Heart left ventricle (tissue), 16 donors: ENCODE measurements around the gene RNF208. TPM values are rescaled to one million over a fixed set of nuclear protein-coding genes. Genes with fewer than 3 reads are reported as not detected.

Source experiments
- ATAC-seq, 4 donors: fragments of 200-7000 bp; cut with Tn5 transposase; one replicate each; pipeline ENCODE4 v1.9.1; 2020 to 2022; ENCODE audit warnings: moderate library complexity in 4 of 4, mild to moderate bottlenecking in 3 of 4, moderate number of reproducible peaks in 1 of 4
- DNase-seq, 5 donors: peaks; one replicate each; pipeline ENCODE4 v3.0.0-alpha.2; 2020
- H3K27ac ChIP-seq, 12 donors: fragments of 200-600 bp; sonication (generic) in 4 of 12; one replicate each; pipeline versions ENCODE4 v1.5.0 to v1.8.0; 2016 to 2022; ENCODE audit warnings: mild to moderate bottlenecking in 2 of 12
- H3K27me3 ChIP-seq, 9 donors: fragments of 200-600 bp; sonication (generic) in 2 of 9; one replicate each; pipeline versions ENCODE4 v1.5.1 to v1.8.0; 2016 to 2022; ENCODE audit warnings: mild to moderate bottlenecking in 3 of 9
- H3K36me3 ChIP-seq, 9 donors: fragments of 200-600 bp; sonication (generic) in 2 of 9; one replicate each; pipeline versions ENCODE4 v1.5.0 to v1.8.0; 2018 to 2022; ENCODE audit warnings: mild to moderate bottlenecking in 2 of 9
- H3K4me1 ChIP-seq, 12 donors: fragments of 200-600 bp; sonication (generic) in 4 of 12; one replicate each; pipeline versions ENCODE4 v1.5.0 to v1.8.0; 2016 to 2022; ENCODE audit warnings: mild to moderate bottlenecking in 3 of 12
- H3K4me3 ChIP-seq, 12 donors: fragments of 200-600 bp; sonication (generic) in 4 of 12; one replicate each; pipeline versions ENCODE4 v1.5.0 to v1.8.0; 2017 to 2022; ENCODE audit warnings: mild to moderate bottlenecking in 9 of 12, moderate library complexity in 4 of 12
- H3K9me3 ChIP-seq, 12 donors: fragments of 200-600 bp; sonication (generic) in 4 of 12; one replicate each; pipeline versions ENCODE4 v1.5.0 to v1.8.0; 2016 to 2022; ENCODE audit warnings: mild to moderate bottlenecking in 1 of 12
- POLR2A ChIP-seq, 2 donors: fragments of 450-650 bp; IDR thresholded peaks; one replicate each; pipeline ENCODE4 v1.6.1; 2017; ENCODE audit warnings: antibody characterized with exemption in 2 of 2, mild to moderate bottlenecking in 2 of 2, moderate library complexity in 2 of 2
- WGBS, 4 donors: extraction: QIAGEN DNeasy Blood & Tissue Kit in 2 of 4; methylation state at CpG; one replicate each; pipeline versions ENCODE4 v1.1.5 to v1.1.7; 2013 to 2018; 5-methylcytosine and 5-hydroxymethylcytosine counted together
- intact Hi-C, 10 donors: fragments of 100-400 bp; cut with DNase I; formaldehyde crosslinking; loops; one replicate each; pipeline versions ENCODE4 v1.11.1 to v1.14.2; 2022
- polyA plus RNA-seq, 2 donors: library from polyadenylated mRNA; stranded (reverse); fragments of 200-250 nt; gene quantifications; one replicate each; pipeline ENCODE4 v1.2.3, GENCODE V29; 2013
- total RNA-seq, 9 donors: library from RNA; depleted of rRNA in 2 of 9; stranded (reverse); fragments of >200 nt in 2 of 9; fragmentation: NEBNext Ultra II Directional in 3 of 9; extraction: Animal tissue kit (Norgen Biotek cat#: 25700) in 3 of 9; gene quantifications; one replicate each; pipeline versions ENCODE4 v1.1.0 to v1.2.4, GENCODE V29; 2016 to 2023
- TF ChIP-seq, protein P1 (sequence below), 12 donors: fragments of 200-600 bp; sonication (generic) in 4 of 12; IDR thresholded peaks; one replicate each; pipeline versions ENCODE4 v1.5.0 to v1.8.0; 2018 to 2022; ENCODE audit warnings: antibody characterized with exemption in 12 of 12, mild to moderate bottlenecking in 5 of 12
- donor health status: ischemic (EF 13 %, LVEDD 7.1; RV severe dilation, severe dysfunction).
- donor health status: healthy with polysubstance abuse.
- donor health status: DM: no; HTN: yes; CAD: no.
- donor health status: DM: no; HTN: no; CAD: no.
- donor health status: ischemic (EF 25% LVEDD 6.9; RV normal size, moderate dysfunction).
- donor health status: ischemic (EF 25% LVEDD 5.7; RV mildly dilated, moderate dysfunction).
- donor health status: healthy.
- donor health status: DM: yes; HTN: yes; CAD: no.
- donor health status: ischemic (EF 35%, LVEDD 5.7; RV mildly dilated, moderate dysfunction).
- donor health status: nonischemic (EF 11% LVEDD 7.7; RV severe dilation, severe dysfunction).
- donor health status: DM: yes; HTN: yes; CAD: no.
- donor health status: PGD.
- donor health status: ischemic (EF 29% LVEDD 5.4; RV normal size, mild dysfunction).
- donor health status: nonischemic (EF 23%, LVEDD 6.1; RV moderate dilation, normal function).

RNF208 gene
- total and polyA plus RNA-seq, 11 donors = 6.9 to 72.7 (median 22.5) TPM

DNA sequence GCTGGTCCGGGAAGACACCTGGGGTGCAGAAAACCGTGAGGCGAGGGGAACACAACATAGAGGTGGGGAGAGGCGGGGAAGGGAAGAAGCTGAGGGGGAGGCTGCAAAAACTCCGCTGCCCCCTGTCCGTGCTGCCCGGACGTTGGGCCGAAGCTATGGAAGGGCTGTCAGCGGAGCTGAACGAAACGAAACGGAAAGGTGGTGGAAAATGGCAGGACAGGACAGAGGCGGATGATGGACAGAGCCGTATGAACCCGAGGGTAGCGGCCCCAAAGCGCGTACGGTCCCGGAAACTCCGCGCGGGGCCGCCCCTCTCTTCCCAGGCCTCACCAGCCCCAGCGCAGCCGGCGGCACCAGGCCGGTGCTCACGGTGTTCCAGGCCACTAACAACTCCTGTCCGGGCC lies 34.0 kb downstream of the RNF208 start:
- H3K9me3 ChIP-seq = no peaks in the 10 kb centered on the region
- TF ChIP-seq, protein P1, sequence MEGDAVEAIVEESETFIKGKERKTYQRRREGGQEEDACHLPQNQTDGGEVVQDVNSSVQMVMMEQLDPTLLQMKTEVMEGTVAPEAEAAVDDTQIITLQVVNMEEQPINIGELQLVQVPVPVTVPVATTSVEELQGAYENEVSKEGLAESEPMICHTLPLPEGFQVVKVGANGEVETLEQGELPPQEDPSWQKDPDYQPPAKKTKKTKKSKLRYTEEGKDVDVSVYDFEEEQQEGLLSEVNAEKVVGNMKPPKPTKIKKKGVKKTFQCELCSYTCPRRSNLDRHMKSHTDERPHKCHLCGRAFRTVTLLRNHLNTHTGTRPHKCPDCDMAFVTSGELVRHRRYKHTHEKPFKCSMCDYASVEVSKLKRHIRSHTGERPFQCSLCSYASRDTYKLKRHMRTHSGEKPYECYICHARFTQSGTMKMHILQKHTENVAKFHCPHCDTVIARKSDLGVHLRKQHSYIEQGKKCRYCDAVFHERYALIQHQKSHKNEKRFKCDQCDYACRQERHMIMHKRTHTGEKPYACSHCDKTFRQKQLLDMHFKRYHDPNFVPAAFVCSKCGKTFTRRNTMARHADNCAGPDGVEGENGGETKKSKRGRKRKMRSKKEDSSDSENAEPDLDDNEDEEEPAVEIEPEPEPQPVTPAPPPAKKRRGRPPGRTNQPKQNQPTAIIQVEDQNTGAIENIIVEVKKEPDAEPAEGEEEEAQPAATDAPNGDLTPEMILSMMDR (IDR thresholded peaks at IDR 0.05) = no peak
- TF ChIP-seq POLR2A (IDR thresholded peaks at IDR 0.05) = no peak
- DNase-seq (no peak), ATAC-seq (peak in 1 of 4 donors; percentile 18)
- H3K4me1 ChIP-seq = peaks cover 18 to 69% (median 41%) of the 10 kb centered on the region in 12 donors
- intact Hi-C loops = loop anchor here (1.0 to 10.0 kb wide), 7 partner anchors 12 to 73 kb away; partner anchors contain the start of genes CYSRT1 (in 4 of the 10), RNF224 (in 4 of the 10), RNF208 (in 2 of the 10) and DPP7 (in 1 of the 10)
- H3K27me3 ChIP-seq = no peaks in the 10 kb centered on the region
- peaks cover 0 to 66% (median 43%) of the 10 kb centered on the region in 9 donors for H3K36me3 ChIP-seq
- WGBS, 4 donors = 0 to 2% (median 1%) methylated on average over 15 to 31 of the region's 31 CpGs
- peak overlapping the region; percentile 68 to 100 (median 90) for H3K4me3 ChIP-seq
- peak overlapping the region; percentile 92 to 99 (median 99) for H3K27ac ChIP-seq

DNA sequence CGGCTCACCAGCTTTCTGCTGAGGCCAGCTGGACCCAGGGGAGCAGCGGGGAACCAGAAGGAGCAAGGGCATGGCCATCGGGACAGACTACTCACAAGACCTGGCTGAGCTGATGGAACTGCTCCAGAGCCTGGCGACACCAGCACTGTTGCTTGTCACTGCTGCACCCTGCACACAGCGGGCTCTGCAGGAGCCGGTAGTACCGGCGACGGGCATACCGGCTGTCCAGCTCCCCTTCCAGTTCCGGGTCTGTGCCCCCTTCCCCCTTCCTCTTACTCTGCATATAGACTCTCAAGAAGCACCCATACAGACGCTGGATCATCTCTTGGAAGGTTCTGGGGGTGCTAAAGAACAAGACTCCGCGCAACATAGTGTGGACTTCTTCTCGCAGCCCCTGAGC lies 34.7 kb downstream of the RNF208 start:
- DNase-seq (no peak), ATAC-seq (no peak)
- no peak overlapping the region for H3K27ac ChIP-seq
- peak overlapping the region; percentile 68 to 100 (median 90) for H3K4me3 ChIP-seq
- WGBS, 4 donors = 78 to 90% (median 85%) methylated on average over 11 to 15 of the region's 15 CpGs
- H3K27me3 ChIP-seq = no peaks in the 10 kb centered on the region
- intact Hi-C loops = loop anchor here (5.0 to 10.0 kb wide), 5 partner anchors 35 to 73 kb away; partner anchors contain the start of genes CYSRT1 (in 4 of the 10), RNF224 (in 4 of the 10), RNF208 (in 2 of the 10) and DPP7 (in 1 of the 10)
- H3K4me1 ChIP-seq = peaks cover 18 to 62% (median 41%) of the 10 kb centered on the region in 12 donors
- TF ChIP-seq, protein P1 (IDR thresholded peaks at IDR 0.05) = no peak
- no peak for TF ChIP-seq POLR2A (IDR thresholded peaks at IDR 0.05)
- H3K36me3 ChIP-seq = peaks cover 0 to 73% (median 50%) of the 10 kb centered on the region in 9 donors
- no peaks in the 10 kb centered on the region for H3K9me3 ChIP-seq

DNA sequence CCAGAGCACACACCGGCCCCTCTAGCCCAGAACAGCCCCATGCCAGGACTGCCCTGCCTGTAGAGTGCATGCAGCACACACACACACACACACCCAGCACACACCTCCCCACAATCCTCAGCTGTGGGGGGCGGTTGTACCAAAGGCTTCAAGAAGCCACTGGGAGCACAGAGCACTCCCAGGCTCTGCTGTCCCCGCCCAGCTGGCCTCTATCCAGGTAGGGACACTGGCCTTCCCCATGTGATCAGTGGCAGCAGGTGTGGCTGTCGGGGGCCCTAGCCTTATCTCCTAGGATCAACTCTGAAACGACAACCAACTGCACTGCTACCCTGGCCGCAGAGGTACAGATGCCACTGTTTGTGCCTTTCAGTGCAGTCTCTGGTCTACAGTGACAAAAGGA lies 35.7 kb downstream of the RNF208 start:
- H3K27me3 ChIP-seq = no peaks in the 10 kb centered on the region
- peaks cover 18 to 61% (median 41%) of the 10 kb centered on the region in 12 donors for H3K4me1 ChIP-seq
- 64 to 89% (median 76%) methylated on average over 3 to 6 of the region's 6 CpGs for whole genome bisulfite sequencing, 4 donors
- H3K4me3 ChIP-seq = peak overlapping the region in 4 of 12 donors; percentile 4 to 100 (median 88)
- no peaks in the 10 kb centered on the region for H3K9me3 ChIP-seq
- ATAC-seq (no peak), DNase-seq (no peak)
- peaks cover 0 to 73% (median 50%) of the 10 kb centered on the region in 9 donors for H3K36me3 ChIP-seq
- no peak overlapping the region for H3K27ac ChIP-seq
- intact Hi-C loops = loop anchor here (5.0 to 10.0 kb wide), 5 partner anchors 36 to 72 kb away; partner anchors contain the start of genes CYSRT1 (in 4 of the 10), RNF224 (in 4 of the 10), RNF208 (in 2 of the 10) and DPP7 (in 1 of the 10)
- TF ChIP-seq, protein P1 (IDR thresholded peaks at IDR 0.05) = no peak
- TF ChIP-seq POLR2A (IDR thresholded peaks at IDR 0.05) = no peak

DNA sequence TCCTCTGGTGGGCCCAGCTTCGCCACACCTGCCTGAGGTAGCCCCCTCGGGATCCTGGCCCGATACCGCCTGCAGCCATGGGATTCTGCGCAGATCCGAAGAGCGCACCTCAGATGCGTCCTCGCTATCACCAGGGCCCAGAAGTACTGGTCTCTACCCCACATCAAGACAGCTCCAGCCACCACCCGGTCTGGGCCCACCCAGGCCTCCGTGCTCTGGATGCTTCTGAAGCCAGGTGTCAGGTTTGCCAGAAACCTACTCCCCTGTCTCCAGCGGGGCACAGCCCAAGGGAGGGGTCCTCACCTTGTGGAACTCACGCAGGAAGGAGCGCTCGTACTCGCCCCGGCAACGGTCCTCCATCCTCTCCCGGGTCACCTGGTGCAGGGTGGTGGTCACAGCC lies 36.1 kb downstream of the RNF208 start:
- TF ChIP-seq, protein P1 (IDR thresholded peaks at IDR 0.05) = no peak
- TF ChIP-seq POLR2A (IDR thresholded peaks at IDR 0.05) = no peak
- no peak for ATAC-seq
- no peak overlapping the region for H3K27ac ChIP-seq
- H3K36me3 ChIP-seq = peaks cover 0 to 73% (median 51%) of the 10 kb centered on the region in 9 donors
- H3K9me3 ChIP-seq = no peaks in the 10 kb centered on the region
- no peak for DNase-seq
- no peak overlapping the region for H3K4me3 ChIP-seq
- 91 to 98% (median 94%) methylated on average over 7 to 19 of the region's 19 CpGs for WGBS, 4 donors
- no peaks in the 10 kb centered on the region for H3K27me3 ChIP-seq
- H3K4me1 ChIP-seq = peaks cover 18 to 57% (median 38%) of the 10 kb centered on the region in 12 donors
- intact Hi-C loops = loop anchor here (5.0 to 10.0 kb wide), 5 partner anchors 36 to 71 kb away; partner anchors contain the start of genes CYSRT1 (in 4 of the 10), RNF224 (in 4 of the 10), RNF208 (in 2 of the 10) and DPP7 (in 1 of the 10)
